ENCODE measurements around the gene GP1BA.

- TF ChIP-seq POLR2A (IDR thresholded peaks at IDR 0.05), result no peak
- TF ChIP-seq CTCF (IDR thresholded peaks at IDR 0.05), result no peak
Observed at GRCh38 chr17:4947010-4947410, 14.9 kb downstream of the GP1BA start.
